ELR (cell line): Measurements from ENCODE around the gene NDUFAF5.

Source experiments
- DNase-seq: peaks from one replicate; pipeline ENCODE4 v3.0.0-alpha.2; 2015; ENCODE audit warnings: low read depth

The NDUFAF5 gene

GRCh38 chr20:13777171-13777601 lies 7.6 kb upstream of the NDUFAF5 start:
- peak; percentile 60 for DNase-seq

GRCh38 chr20:13778827-13779226 lies 6.0 kb upstream of the NDUFAF5 start:
- no peak for DNase-seq

- no peak for DNase-seq
Observed at GRCh38 chr20:13783528-13783927, 1.3 kb upstream of the NDUFAF5 start.

GRCh38 chr20:13784271-13784892 lies 446 bp upstream of the NDUFAF5 start:
- peak; percentile 16 for DNase-seq

DNA sequence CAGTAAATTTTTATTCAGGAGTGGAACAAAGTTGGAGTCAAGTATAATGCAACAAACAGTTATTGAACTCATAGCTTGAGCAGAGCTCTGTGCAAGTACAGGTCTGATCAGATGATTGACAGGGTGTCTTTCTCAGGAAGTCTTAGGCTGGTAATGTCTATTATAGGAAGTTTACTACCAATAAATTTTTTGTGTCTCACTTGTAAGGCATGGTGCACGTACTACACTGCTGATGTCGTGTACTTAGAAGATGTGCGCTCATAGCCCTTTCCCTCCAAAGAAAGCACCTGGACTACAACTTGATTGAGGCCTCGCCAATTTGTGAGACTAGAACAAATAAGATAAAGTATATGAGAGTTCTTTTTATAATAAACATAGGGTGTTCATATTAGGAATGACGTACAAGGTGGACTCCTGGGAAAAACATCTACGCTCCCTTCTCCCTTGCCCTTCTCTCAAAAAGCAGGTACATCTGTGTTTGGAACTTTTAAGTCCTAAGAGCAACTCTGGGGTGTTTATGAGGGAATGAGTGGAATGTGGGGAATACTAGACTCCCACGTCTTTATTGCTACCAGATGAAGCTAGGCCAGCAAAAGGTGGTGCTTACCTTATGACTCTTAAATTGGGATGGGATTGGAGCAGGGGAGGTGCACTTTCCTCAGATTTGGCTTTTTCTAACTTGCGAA lies 1.5 kb downstream of the NDUFAF5 start:
- no peak for DNase-seq

DNA sequence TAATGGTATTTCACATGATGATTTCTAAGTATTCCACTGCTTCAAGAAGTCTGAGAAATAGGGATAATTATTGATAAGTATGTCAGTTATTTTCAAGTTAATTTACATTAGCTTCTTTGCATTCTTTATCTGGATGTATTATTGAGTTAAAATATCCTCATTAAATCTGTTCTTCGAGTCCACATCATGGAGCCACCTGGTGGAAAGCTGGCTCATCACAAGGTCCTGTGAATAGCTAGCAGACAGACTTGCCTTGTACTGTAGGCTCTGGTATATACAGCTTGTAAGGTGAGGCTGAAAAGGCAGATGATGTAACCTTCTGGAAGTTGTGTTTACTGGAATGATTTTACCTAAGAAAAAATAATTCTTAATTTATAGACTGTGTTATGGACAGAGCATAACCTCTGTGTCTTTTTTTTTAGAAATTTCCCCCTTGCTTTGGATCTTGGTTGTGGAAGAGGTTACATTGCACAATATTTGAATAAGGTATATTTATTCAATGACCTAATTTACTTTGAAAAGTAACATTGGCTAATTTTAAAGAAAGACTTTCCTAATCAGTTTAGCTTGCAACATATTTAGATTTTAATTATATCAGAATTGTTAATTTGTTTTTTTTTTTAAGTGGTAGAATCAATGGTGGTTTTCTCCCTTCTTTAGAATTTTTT lies 3.5 kb downstream of the NDUFAF5 start:
- DNase-seq, result peak; percentile 68

GRCh38 chr20:13790708-13791107 lies 5.9 kb downstream of the NDUFAF5 start:
- no peak for DNase-seq

DNA sequence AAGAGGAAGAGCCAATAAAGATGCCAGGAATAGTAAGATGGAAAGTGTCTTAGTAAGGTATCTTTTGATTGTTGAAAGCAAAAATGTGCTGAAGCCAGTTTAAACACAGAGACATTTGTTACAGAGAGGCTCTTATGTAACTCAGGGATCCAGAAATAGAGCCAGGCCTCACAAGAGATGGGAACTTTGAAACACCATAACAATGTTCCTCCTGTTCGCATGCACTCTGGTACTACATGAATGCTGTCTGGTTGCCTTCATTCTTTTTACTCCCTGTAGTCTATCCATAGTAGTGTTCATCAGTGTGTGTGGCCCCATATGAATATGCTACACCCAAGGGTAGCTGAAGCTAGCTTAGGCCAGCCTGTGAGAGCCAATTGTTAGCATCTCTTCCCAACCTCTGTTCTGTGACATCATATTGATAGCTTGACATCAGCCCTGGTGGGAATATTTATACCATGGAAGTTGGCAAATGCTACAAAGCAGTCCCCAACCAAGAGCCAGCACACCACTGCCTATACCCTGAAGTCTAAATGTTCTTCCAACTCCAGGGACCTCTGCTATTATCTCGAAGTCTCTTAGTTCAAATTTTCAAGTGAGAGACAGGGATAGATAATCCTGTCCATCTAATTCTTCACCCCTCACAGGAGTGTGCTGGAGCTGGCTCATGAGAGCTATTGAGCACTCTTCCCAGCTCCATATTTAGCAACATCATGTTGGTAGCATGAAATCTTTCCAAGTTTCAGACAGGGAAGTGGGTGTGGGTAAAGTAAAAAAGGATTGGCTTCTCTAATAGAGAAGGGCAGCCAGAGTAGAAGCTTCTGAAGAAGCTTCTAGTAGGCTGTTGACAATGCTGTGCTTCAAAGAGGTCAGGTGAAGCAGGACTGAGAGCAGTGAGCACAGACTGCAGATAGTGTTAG lies 7.0 kb downstream of the NDUFAF5 start:
- DNase-seq, result no peak

- DNase-seq, result no peak
Observed at GRCh38 chr20:13793001-13793400, 8.2 kb downstream of the NDUFAF5 start.

GRCh38 chr20:13794667-13795066 lies 9.8 kb downstream of the NDUFAF5 start:
- DNase-seq, result no peak

- no peak for DNase-seq
Observed at GRCh38 chr20:13799040-13799439, 14.2 kb downstream of the NDUFAF5 start.

GRCh38 chr20:13799974-13800373 lies 15.1 kb downstream of the NDUFAF5 start:
- DNase-seq, result no peak

DNA sequence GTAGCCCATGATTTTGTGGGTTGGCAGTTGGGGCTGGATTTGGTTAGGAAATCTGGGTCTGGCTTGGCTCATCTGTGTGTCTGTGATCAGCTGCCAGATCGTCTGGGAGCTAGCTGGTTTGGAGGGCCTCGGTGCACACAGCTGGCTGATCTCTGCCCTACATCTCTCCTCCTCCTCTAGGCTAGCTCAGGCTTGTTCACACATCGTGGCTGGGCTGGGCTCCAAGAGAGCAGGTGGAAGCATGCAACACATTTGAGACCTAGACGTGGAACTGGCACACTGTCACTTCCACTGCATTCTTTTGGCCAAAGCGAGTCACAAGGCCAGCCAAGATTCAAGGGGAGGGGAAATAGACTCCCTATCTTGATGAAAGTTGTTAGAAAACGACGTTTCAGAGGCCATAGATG lies 15.9 kb downstream of the NDUFAF5 start:
- peak; percentile 38 for DNase-seq

DNA sequence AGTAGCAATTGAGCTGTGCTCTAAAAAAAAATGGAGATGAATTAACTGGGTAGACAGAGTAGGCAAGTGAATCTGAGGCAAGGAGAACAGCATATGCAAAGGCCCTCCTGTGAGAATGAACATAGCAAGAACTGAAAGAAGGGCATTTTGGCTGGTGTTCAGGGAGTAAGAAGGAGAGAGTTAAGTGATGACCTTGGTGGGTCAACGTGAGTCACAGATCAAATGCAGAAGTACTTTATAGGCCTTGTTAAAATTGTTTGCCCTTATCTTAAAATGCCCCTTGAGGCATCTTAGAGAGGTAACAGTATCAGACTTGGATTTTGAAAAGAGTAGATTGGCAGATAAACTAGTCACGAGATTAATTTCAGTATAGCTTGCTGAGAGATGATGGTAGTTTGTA lies 24.5 kb downstream of the NDUFAF5 start:
- DNase-seq, result no peak

DNA sequence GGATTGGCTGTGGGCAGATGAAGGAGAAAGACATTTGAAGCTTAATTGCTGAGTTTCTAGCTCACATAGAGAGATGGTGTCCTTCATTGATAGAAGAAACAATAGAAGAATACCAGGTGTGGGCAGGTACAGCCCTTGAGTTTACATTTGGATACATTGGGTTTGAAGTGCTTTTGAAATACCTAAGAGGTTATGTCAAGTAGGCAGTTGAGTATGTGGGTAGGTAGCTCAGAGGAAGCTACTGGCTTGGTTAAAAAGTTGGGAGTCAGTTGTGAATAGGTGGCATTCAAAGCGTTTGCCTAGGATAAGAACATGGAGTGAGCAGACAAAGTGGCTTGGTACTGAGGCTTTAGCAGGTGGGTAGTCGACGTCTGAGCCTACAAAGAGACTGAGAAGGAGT lies 25.0 kb downstream of the NDUFAF5 start:
- no peak for DNase-seq

- DNase-seq, result no peak
Observed at GRCh38 chr20:13810446-13810845, 25.6 kb downstream of the NDUFAF5 start.

DNA sequence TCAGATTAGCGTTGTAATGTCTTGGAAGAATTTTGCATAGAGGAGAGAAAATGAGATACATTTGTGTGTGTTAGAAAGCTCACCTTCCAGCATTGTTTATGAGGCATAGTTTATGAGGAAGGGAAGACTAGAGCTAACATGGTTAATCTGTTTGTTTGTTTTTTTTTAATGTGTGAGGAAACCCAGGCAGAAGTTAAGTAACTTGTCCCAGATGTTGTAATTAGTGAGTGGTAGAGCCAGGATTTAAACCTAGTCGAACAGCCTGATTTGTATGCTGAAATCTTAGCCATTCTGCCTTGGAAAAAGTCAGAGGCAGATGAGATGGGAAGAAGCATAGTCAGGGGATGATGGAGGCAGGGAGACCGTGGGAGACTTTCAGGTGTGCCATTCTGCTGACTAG lies 29.1 kb downstream of the NDUFAF5 start:
- DNase-seq, result no peak

- DNase-seq, result no peak
Observed at GRCh38 chr20:13814672-13815071, 29.8 kb downstream of the NDUFAF5 start.

DNA sequence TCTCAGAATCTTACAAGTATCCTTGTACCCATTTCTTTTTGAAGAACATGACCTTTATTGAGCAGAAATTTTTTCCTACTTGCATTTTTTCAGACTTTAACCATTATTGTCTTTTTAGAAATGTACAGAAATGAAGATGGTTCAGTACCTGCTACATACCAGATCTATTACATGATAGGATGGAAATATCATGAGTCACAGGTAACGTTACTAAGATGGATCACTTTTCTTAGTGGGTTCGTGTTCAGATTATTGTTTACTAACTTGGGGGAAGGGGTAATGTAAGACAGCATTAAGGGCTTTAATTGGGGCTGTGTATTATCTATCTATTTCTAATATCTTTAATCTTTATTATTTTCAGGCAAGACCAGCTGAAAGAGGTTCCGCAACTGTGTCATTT lies 31.9 kb downstream of the NDUFAF5 start:
- peak; percentile 32 for DNase-seq

DNA sequence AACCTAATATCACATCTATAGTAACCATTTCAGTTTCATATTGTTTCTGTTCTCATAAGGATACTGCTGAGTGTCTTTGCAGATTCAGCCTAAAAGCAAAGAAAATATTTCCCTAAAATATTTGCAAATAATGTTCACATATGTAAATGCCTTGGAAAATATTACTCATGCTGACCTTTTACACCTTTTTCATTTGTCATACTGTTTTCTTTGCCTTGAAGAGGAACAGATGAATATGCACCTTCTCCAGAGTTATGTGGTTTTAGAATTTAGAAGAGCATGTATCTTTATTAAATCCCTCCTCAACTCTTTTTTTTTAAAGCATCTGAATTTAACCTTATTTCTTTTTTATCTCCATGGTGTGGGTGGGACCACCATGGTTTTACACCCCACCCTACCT lies 32.5 kb downstream of the NDUFAF5 start:
- DNase-seq, result peak; percentile 35

DNA sequence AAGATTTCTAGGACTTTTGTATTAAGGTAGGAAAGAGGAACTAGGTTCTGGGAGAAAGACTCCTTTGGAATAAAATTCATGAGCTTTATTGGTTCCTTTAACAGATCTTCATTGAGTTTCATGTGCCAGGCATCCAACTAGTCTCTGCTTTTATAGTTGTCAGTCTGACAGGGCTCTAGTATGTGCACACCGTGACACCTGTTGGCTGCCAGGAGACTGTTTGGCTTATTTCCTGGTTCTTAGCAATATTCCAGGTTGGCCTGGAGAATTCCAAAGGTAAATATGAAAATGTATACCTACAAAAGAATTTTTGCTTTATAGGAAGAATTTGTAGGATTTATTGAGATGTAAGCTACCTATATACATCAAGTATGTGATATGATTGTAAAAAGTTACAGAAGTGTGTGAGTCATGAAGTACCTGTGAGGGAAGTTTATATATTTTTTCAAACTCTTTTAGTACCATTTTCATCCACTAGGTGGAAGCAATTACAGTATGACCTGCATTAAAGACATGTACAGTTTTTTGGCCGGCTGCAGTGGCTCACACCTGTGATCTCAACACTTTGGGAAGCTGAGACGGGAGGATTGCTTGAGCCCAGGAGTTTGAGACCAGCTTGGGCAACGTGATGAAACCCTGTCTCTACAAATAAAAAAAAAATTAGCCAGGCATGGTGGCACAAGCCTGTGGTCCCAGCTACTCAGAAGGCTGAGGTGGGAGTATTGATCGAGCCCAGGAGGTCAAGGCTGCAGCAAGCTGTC lies 35.2 kb downstream of the NDUFAF5 start:
- peak; percentile 65 for DNase-seq

GRCh38 chr20:13821876-13822275 lies 37.0 kb downstream of the NDUFAF5 start:
- no peak for DNase-seq
